ENCODE measurements around the gene POP4. TPM values are rescaled to one million over a fixed set of nuclear protein-coding genes. Genes with fewer than 3 reads are reported as not detected.
A peak's percentile ranks its signal among the peaks of the same experiment; 100 is the strongest.

Gene POP4
- total and polyA plus RNA-seq, 7 donors: 45.3 to 144 (median 63.9) TPM

DNA sequence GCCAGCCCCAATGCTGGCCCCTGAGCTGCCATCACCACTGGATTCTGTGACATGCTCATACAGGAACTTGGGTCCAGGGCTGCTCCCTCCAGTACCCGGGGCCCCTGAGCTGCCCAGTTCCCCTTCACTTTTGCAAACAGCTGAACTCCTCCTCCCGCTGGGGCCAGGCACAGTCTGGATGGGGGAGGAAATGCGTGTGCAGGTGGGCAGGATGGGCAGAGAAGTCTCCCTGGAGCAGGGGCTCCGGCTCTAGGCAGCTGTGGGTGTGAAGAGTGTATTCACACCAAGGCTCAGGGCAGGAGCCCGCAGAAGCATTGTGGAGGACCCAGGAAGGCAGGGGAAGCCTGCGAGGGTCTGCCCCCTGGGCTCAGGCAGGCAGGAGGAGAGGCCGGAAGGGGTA, 12.4 kb downstream of the POP4 start:
- Histone ChIP-seq H3K27ac (no peak overlapping the region), H3K4me1 (no peaks in the 10 kb centered on the region), H3K36me3 (ENCODE audit: insufficient read depth in 1 of 2, low read depth in 1 of 2) (peaks cover 3 to 33% of the 10 kb centered on the region in 2 donors), H3K4me3 (no peak overlapping the region), H3K9me3 (no peaks in the 10 kb centered on the region), H3K27me3 (ENCODE audit: insufficient read depth in 3 of 3, low read length in 2 of 3) (no peaks in the 10 kb centered on the region)
- 75 to 81% (median 80%) methylated on average over 7 of the region's 7 CpGs for WGBS, 3 donors
- intact Hi-C loops (cut with DNase I): loop anchor here in 1 of 2 donors (10.0 kb wide), 1 partner anchor 256 kb away; no protein-coding TSS in a partner anchor
- TF ChIP-seq CTCF (IDR thresholded peaks at IDR 0.05): no peak
- DNase-seq (no peak), ATAC-seq (no peak)

DNA sequence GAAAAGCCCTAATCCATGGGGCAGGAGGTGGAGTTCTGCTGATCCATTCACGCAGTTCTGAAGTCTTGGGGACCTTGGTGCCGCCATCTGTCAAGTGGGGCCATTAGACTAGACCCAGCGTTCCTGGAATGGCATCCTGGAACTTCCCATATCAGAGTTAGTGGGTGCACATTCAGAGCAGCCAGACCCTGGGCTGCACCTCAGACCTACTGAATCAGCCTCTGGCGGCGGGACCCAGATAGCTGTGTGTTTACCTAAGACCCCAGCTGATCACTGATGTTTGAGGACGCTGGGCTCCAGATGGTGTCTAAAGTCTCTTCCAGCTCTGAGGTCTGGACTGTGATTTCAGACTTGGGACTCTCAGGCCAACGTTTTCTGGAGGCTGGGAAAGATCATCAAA, 12.8 kb downstream of the POP4 start:
- Histone ChIP-seq H3K4me3 (no peak overlapping the region), H3K27ac (no peak overlapping the region), H3K9me3 (no peaks in the 10 kb centered on the region), H3K4me1 (no peaks in the 10 kb centered on the region), H3K27me3 (ENCODE audit: insufficient read depth in 3 of 3, low read length in 2 of 3) (no peaks in the 10 kb centered on the region), H3K36me3 (ENCODE audit: insufficient read depth in 1 of 2, low read depth in 1 of 2) (peaks cover 3 to 28% of the 10 kb centered on the region in 2 donors)
- WGBS, 3 donors: 58 to 62% (median 62%) methylated on average over 7 of the region's 7 CpGs
- no peak for TF ChIP-seq CTCF (IDR thresholded peaks at IDR 0.05)
- DNase-seq (no peak), ATAC-seq (no peak)
- intact Hi-C loops (cut with DNase I): loop anchor here in 1 of 2 donors (10.0 kb wide), 1 partner anchor 256 kb away; no protein-coding TSS in a partner anchor

DNA sequence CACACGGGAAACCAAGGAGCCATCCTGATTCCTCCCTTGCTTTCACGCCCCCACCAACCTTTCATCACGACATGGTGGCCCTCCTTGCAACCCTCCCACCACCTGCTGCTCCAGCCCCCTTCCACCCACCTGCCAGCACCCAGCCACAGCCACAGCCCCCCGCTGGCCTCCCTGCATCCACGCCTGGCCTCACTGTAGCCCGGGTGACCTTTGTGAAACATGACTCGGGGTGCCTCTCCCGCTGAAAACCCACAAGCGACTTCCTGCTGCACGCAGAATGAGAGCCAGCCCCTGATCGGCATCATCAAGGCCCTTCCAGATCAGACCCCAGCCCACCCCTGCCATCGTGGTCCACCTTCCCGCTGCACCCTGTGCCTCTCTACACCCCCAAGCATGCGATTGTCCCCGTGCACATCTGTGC, 14.9 kb downstream of the POP4 start:
- Histone ChIP-seq H3K4me3 (no peak overlapping the region), H3K27ac (no peak overlapping the region), H3K9me3 (no peaks in the 10 kb centered on the region), H3K36me3 (ENCODE audit: insufficient read depth in 1 of 2, low read depth in 1 of 2) (peaks cover under 1 to 7% of the 10 kb centered on the region in 2 donors), H3K27me3 (ENCODE audit: insufficient read depth in 3 of 3, low read length in 2 of 3) (no peaks in the 10 kb centered on the region), H3K4me1 (no peaks in the 10 kb centered on the region)
- no peak for ATAC-seq
- no peak for TF ChIP-seq CTCF (IDR thresholded peaks at IDR 0.05)
- intact Hi-C loops (cut with DNase I): no loop called here
- peak in 1 of 2 donors; percentile 30 for DNase-seq
- 33 to 37% (median 37%) methylated on average over 15 of the region's 15 CpGs for WGBS, 3 donors

- Histone ChIP-seq H3K9me3 (no peaks in the 10 kb centered on the region), H3K36me3 (ENCODE audit: insufficient read depth in 1 of 2, low read depth in 1 of 2) (no peaks in the 10 kb centered on the region), H3K27ac (no peak overlapping the region), H3K27me3 (ENCODE audit: insufficient read depth in 3 of 3, low read length in 2 of 3) (no peaks in the 10 kb centered on the region), H3K4me1 (no peaks in the 10 kb centered on the region), H3K4me3 (no peak overlapping the region)
- 50 to 74% (median 57%) methylated on average over 23 of the region's 23 CpGs for WGBS, 3 donors
- TF ChIP-seq CTCF (IDR thresholded peaks at IDR 0.05): no peak
- intact Hi-C loops (cut with DNase I): no loop called here
- ATAC-seq (no peak), DNase-seq (peak in 1 of 2 donors; percentile 29)
These were observed 16.3 kb downstream of the POP4 start for GRCh38 chr19:29622166-29623070.
